BE2C (cell line): Measurements from ENCODE around the gene MLEC.

ENCODE experiments used
- DNase-seq: peaks from one replicate; pipeline ENCODE4 v3.0.0-alpha.2; 2020
- H3K27me3 ChIP-seq: fragments of 250-450 bp; sonication (Bioruptor Pico); 2 replicates; pipeline ENCODE4 v1.5.1; 2020; ENCODE audit warnings: mild to moderate bottlenecking
- H3K36me3 ChIP-seq: fragments of 250-450 bp; sonication (Bioruptor Pico); 2 replicates; pipeline ENCODE4 v1.5.1; 2020; ENCODE audit warnings: mild to moderate bottlenecking
- H3K4me1 ChIP-seq: fragments of 250-450 bp; sonication (Bioruptor Pico); 2 replicates; pipeline ENCODE4 v1.5.1; 2020
- H3K4me3 ChIP-seq: 2 replicates; pipeline ENCODE4 v1.5.1; 2011; ENCODE audit warnings: low read depth, low read length
- H3K9me3 ChIP-seq: fragments of 250-450 bp; sonication (Bioruptor Pico); 2 replicates; pipeline ENCODE4 v1.5.1; 2020
- TF ChIP-seq, protein P1 (sequence below): IDR thresholded peaks from 2 replicates; pipeline ENCODE4 v1.5.1; 2012; ENCODE audit warnings: mild to moderate bottlenecking, low read depth, low read length

The MLEC gene

DNA sequence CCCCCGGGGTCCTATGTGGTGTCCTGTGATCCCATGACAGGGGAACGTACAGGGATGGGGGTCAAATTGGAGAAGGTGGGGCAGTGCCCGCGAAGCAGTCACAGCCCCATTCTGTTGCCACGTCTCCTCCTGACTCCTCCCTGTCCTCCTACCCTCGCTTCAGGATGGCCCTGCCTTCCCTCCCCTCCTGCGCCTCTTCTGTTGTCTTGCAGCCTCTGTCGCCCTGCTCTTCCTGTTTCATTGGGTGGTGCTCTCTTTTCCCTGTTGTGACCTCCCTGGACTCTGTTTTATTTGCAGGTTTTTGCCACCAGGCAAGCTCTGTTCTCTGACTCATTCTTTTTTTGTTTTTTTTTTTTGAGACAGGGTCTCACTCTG, 27.8 kb upstream of the MLEC start:
- TF ChIP-seq, protein P1, sequence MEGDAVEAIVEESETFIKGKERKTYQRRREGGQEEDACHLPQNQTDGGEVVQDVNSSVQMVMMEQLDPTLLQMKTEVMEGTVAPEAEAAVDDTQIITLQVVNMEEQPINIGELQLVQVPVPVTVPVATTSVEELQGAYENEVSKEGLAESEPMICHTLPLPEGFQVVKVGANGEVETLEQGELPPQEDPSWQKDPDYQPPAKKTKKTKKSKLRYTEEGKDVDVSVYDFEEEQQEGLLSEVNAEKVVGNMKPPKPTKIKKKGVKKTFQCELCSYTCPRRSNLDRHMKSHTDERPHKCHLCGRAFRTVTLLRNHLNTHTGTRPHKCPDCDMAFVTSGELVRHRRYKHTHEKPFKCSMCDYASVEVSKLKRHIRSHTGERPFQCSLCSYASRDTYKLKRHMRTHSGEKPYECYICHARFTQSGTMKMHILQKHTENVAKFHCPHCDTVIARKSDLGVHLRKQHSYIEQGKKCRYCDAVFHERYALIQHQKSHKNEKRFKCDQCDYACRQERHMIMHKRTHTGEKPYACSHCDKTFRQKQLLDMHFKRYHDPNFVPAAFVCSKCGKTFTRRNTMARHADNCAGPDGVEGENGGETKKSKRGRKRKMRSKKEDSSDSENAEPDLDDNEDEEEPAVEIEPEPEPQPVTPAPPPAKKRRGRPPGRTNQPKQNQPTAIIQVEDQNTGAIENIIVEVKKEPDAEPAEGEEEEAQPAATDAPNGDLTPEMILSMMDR, result no peak
- DNase-seq, result no peak
- Histone ChIP-seq H3K4me3 (no peak overlapping the region), H3K27me3 (no peaks in the 10 kb centered on the region), H3K9me3 (no peaks in the 10 kb centered on the region), H3K36me3 (peaks cover 2% of the 10 kb centered on the region; the same call in 1 of the 2 replicates), H3K4me1 (no peaks in the 10 kb centered on the region)

DNA sequence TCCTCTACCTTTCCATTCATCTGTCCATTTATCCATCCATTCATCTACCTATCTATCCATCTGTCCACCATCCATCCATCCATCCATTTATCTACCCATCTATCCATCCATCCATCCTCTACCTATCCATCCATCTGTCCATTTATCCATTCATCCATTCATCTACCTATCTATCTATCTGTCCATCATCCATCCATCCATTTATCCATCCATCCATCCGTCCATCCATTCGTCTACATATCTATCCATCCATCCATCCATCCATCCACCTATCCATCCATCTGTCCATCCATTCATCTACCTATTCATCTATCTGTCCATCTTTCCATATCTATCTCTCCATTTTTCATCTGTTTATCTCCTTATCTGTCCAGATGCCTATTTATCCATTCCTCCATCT, 25.5 kb upstream of the MLEC start:
- no peak for DNase-seq
- H3K4me3 ChIP-seq, result no peak overlapping the region
- TF ChIP-seq, protein P1, result no peak
- peaks cover 2% of the 10 kb centered on the region; the same call in 1 of the 2 replicates for H3K36me3 ChIP-seq
- H3K27me3 ChIP-seq, result no peaks in the 10 kb centered on the region
- H3K9me3 ChIP-seq, result no peaks in the 10 kb centered on the region
- H3K4me1 ChIP-seq, result no peaks in the 10 kb centered on the region

DNA sequence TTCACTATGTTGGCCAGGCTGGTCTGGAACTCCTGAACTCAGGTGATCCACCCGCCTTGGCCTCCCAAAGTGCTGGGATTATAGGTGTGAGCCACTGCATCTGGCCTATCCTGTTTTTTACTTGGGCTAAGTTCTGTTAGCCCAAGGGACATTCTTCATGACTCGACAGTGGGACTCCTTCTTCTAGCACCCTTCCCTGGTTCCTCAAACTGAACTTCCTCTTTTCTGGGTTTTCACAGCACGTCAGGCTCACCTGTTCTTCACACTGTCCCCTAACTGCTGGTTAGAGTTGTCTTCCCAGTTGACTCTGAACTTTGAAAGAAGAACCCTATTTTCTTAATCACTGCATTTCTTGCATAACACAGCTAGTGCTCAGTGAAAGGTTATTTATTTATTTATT, 24.1 kb upstream of the MLEC start:
- no peak for DNase-seq
- Histone ChIP-seq H3K9me3 (no peaks in the 10 kb centered on the region), H3K4me3 (no peak overlapping the region), H3K27me3 (no peaks in the 10 kb centered on the region), H3K36me3 (0 out of 2 replicates have a peak, but pooled peaks cover 2% of the 10 kb centered on the region), H3K4me1 (no peaks in the 10 kb centered on the region)
- TF ChIP-seq, protein P1, result no peak

DNA sequence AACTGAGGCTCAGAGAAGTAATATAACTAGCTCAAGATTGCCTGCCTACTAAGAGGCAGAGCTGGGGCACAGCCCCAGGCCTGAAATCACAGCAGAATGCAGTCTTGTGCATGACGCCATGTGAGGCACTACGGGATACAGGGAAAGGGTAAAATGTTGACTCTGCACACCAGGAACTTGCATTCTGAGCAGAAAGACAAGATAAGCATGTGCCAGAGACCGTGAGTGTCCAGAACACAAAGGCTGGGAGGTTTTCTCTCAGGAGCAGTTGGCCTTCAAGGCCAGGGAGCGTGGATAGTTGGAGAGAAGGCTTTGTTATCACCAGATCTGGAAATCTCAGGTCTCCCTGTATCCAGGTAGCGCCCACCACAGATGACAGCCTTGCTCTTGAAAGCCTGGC, 23.2 kb upstream of the MLEC start:
- TF ChIP-seq, protein P1, result no peak
- 0 out of 2 replicates have a peak, but pooled peaks cover 2% of the 10 kb centered on the region for H3K36me3 ChIP-seq

DNA sequence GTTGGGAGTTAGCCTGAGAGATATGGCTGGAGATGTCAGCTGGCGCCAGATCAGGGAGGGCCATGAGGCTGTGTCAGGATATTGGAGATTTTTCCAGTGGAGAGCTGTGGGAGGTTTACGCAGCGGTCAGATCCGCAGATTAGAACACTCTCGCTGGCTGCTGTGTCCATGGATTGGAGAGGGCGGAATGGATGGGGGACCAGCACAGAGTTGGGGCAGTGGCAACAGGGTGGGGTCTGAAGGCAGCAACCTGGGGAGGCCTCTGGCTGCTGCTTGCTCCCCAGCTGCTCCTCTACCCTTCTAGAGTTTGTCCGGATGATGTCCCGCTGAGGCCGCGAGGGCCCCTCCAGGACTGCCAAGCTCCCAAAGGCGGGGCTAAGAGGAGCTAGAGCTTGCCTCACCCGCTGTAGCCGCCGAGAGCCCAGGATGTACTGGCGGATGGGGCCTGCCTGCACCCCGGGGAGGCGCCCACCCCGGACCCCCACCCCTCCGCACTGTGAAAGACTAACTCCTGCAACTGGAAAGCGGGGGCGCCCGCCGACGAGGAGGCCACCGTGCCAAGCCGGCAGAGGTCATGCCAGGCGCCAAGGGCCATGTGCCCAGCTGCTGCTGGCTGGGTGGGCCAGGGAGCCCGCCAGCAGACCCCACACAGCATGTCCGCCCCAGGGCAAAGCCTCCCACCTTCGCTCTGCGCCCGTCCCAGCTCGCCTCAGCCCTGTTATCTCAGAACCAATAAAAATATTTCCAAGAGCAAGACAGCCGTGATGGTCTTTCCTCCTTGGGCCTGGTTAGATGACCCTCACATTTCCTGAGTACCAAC, 20.2 kb upstream of the MLEC start:
- Histone ChIP-seq H3K4me1 (peaks cover 4% of the 10 kb centered on the region), H3K36me3 (no peaks in the 10 kb centered on the region), H3K27me3 (no peaks in the 10 kb centered on the region), H3K4me3 (no peak overlapping the region), H3K9me3 (no peaks in the 10 kb centered on the region)
- peak; percentile 50 for DNase-seq
- TF ChIP-seq, protein P1, result no peak

More for the DNA sequence above, 23.2 kb upstream of the MLEC start:
- H3K27me3 ChIP-seq, result no peaks in the 10 kb centered on the region
- no peak for DNase-seq
- H3K9me3 ChIP-seq, result no peaks in the 10 kb centered on the region
- peaks cover 3% of the 10 kb centered on the region; the same call in 1 of the 2 replicates for H3K4me1 ChIP-seq
- no peak overlapping the region for H3K4me3 ChIP-seq
